CD4-positive, CD25-positive, alpha-beta regulatory T cell (primary cell): Measurements from ENCODE around the gene MYBBP1A. TPM values are rescaled to one million over a fixed set of nuclear protein-coding genes. Genes with fewer than 3 reads are reported as not detected.

ENCODE experiments used
- ATAC-seq, 2 donors: fragments of 150-1000 bp; cut with Tn5 transposase; one replicate each; pipeline ENCODE4 v1.10.0; 2021; ENCODE audit warnings: low read depth in 2 of 2, moderate number of reproducible peaks in 2 of 2, moderate library complexity in 1 of 2
- DNase-seq, 3 donors: peaks; one replicate each; pipeline versions ENCODE4 v3.0.0 to v3.0.0-alpha.2; 2012 to 2022; ENCODE audit warnings: mixed read lengths in 1 of 3
- H3K27ac ChIP-seq: one replicate; pipeline ENCODE4 v1.7.0; 2013; ENCODE audit warnings: mild to moderate bottlenecking, low read length; ENCODE audit not compliant: insufficient read depth, poor library complexity, severe bottlenecking
- H3K27me3 ChIP-seq: one replicate; pipeline ENCODE4 v1.7.0; 2013; ENCODE audit warnings: low read length; ENCODE audit not compliant: control insufficient read depth, insufficient read depth
- H3K36me3 ChIP-seq: one replicate; pipeline ENCODE4 v1.7.0; 2013; ENCODE audit warnings: mild to moderate bottlenecking, low read length, moderate library complexity; ENCODE audit not compliant: control insufficient read depth, insufficient read depth
- H3K4me1 ChIP-seq: 2 replicates; pipeline ENCODE4 v1.7.0; 2013; ENCODE audit warnings: mild to moderate bottlenecking, low read length; ENCODE audit not compliant: insufficient read depth, control insufficient read depth, poor library complexity, severe bottlenecking
- H3K4me3 ChIP-seq: one replicate; pipeline ENCODE4 v1.7.0; 2013; ENCODE audit warnings: low read depth, mild to moderate bottlenecking, low read length, moderate library complexity
- H3K9me3 ChIP-seq, 2 experiments: 1 replicate in 1 of 2; 2 replicates in 1 of 2; pipeline ENCODE4 v1.7.0; 2013; ENCODE audit warnings: low read length in 2 of 2, mild to moderate bottlenecking in 1 of 2, moderate library complexity in 1 of 2; ENCODE audit not compliant: control insufficient read depth in 2 of 2
- H3K27ac Mint-ChIP-seq, 3 donors: one replicate each; pipeline ENCODE4 v1.8.0; 2020 to 2022; ENCODE audit warnings: mild to moderate bottlenecking in 3 of 3, mixed read lengths in 3 of 3, moderate library complexity in 2 of 3
- H3K27me3 Mint-ChIP-seq: one replicate; pipeline ENCODE4 v1.8.0; 2022; ENCODE audit warnings: mild to moderate bottlenecking, mixed read lengths
- H3K36me3 Mint-ChIP-seq: one replicate; pipeline ENCODE4 v1.8.0; 2020; ENCODE audit warnings: mixed read lengths
- H3K4me1 Mint-ChIP-seq, 4 donors: one replicate each; pipeline ENCODE4 v1.8.0; 2020 to 2022; ENCODE audit warnings: mixed read lengths in 4 of 4, mild to moderate bottlenecking in 1 of 4
- H3K4me3 Mint-ChIP-seq, 4 donors: one replicate each; pipeline ENCODE4 v1.8.0; 2020 to 2022; ENCODE audit warnings: mild to moderate bottlenecking in 4 of 4, mixed read lengths in 4 of 4, moderate library complexity in 3 of 4
- H3K9me3 Mint-ChIP-seq, 7 donors: one replicate each; pipeline ENCODE4 v1.8.0; 2020 to 2022; ENCODE audit warnings: mixed read lengths in 7 of 7, mild to moderate bottlenecking in 3 of 7, moderate library complexity in 2 of 7
- polyA plus RNA-seq, 4 donors: library from polyadenylated mRNA; unstranded; fragments of 300-500 nt; fragmentation: Illumina TruSeq; gene quantifications; one replicate each; pipeline ENCODE4 v1.2.3, GENCODE V29; 2021
- total RNA-seq: library from RNA; stranded (reverse); gene quantifications from one replicate; pipeline ENCODE4 v1.2.3, GENCODE V29; 2022

Gene MYBBP1A
- total and polyA plus RNA-seq, 5 donors from 2014 or later = 7.7 to 59.3 (median 12.2) TPM

- no peaks in the 10 kb centered on the region for H3K9me3 ChIP-seq
- Mint-ChIP-seq H3K4me3 (no peak overlapping the region), H3K4me1 (peaks cover 0 to 5% (median 2%) of the 10 kb centered on the region in 4 donors), H3K27ac (no peak overlapping the region), H3K27me3 (peaks cover 40% of the 10 kb centered on the region), H3K9me3 (peaks cover 0 to 2% (median 0%) of the 10 kb centered on the region in 7 donors), H3K36me3 (no peaks in the 10 kb centered on the region)
- ATAC-seq (no peak), DNase-seq (no peak)
- H3K27me3 ChIP-seq = peaks cover 2% of the 10 kb centered on the region
- no peak overlapping the region for H3K4me3 ChIP-seq
- H3K4me1 ChIP-seq = peaks cover 6% of the 10 kb centered on the region
- no peak overlapping the region for H3K27ac ChIP-seq
- no peaks in the 10 kb centered on the region for H3K36me3 ChIP-seq
Measured at GRCh38 chr17:4587195-4587594, 32.0 kb upstream of the MYBBP1A start.

- peak overlapping the region in 1 of 4 donors; percentile 48 for H3K4me3 Mint-ChIP-seq
Measured at GRCh38 chr17:4586043-4586442, 30.9 kb upstream of the MYBBP1A start.

DNA sequence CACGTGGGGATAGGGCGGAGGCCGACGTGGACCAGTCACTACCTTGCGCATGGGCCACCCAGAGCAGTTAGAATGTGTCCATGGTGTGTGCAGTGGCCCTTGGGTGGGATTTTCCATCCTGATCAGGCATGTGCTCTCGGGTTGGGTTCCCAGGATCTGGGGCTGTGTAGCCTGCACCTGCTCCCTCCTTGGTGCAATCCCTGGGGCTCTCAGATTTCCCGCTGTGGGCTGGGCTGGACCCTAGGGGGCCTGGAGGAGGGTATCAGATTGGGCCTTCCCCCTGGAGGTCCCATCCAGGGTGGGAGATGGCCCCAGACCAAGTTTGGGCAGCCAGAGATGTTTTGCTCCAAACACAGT is 30.4 kb upstream of the MYBBP1A start:
- H3K27me3 ChIP-seq = peaks cover 2% of the 10 kb centered on the region
- no peaks in the 10 kb centered on the region for H3K9me3 ChIP-seq
- Mint-ChIP-seq H3K27ac (no peak overlapping the region), H3K9me3 (no peaks in the 10 kb centered on the region), H3K27me3 (peaks cover 39% of the 10 kb centered on the region), H3K4me1 (peaks cover 0 to 5% (median 2%) of the 10 kb centered on the region in 4 donors), H3K4me3 (no peak overlapping the region), H3K36me3 (no peaks in the 10 kb centered on the region)
- no peaks in the 10 kb centered on the region for H3K36me3 ChIP-seq
- H3K4me3 ChIP-seq = no peak overlapping the region
- H3K27ac ChIP-seq = no peak overlapping the region
- ATAC-seq = no peak
- H3K4me1 ChIP-seq = peaks cover 6% of the 10 kb centered on the region
- DNase-seq = no peak

More at GRCh38 chr17:4586043-4586442, 30.9 kb upstream of the MYBBP1A start:
- ATAC-seq (no peak), DNase-seq (no peak)
- Histone ChIP-seq H3K9me3 (no peaks in the 10 kb centered on the region), H3K27ac (no peak overlapping the region), H3K4me3 (no peak overlapping the region), H3K36me3 (no peaks in the 10 kb centered on the region), H3K27me3 (peaks cover 2% of the 10 kb centered on the region), H3K4me1 (peaks cover 6% of the 10 kb centered on the region)
- Mint-ChIP-seq H3K36me3 (no peaks in the 10 kb centered on the region), H3K4me1 (peaks cover 0 to 5% (median 2%) of the 10 kb centered on the region in 4 donors), H3K27me3 (peaks cover 40% of the 10 kb centered on the region), H3K9me3 (no peaks in the 10 kb centered on the region), H3K27ac (no peak overlapping the region)

GRCh38 chr17:4584917-4585637 is 29.9 kb upstream of the MYBBP1A start:
- Mint-ChIP-seq H3K9me3 (no peaks in the 10 kb centered on the region), H3K4me3 (peak overlapping the region in 2 of 4 donors; percentile 39 to 54), H3K36me3 (no peaks in the 10 kb centered on the region), H3K27me3 (peaks cover 34% of the 10 kb centered on the region), H3K4me1 (peaks cover 0 to 5% (median 2%) of the 10 kb centered on the region in 4 donors), H3K27ac (no peak overlapping the region)
- Histone ChIP-seq H3K27me3 (peaks cover 2% of the 10 kb centered on the region), H3K4me1 (peaks cover 6% of the 10 kb centered on the region), H3K27ac (no peak overlapping the region), H3K4me3 (no peak overlapping the region), H3K36me3 (no peaks in the 10 kb centered on the region), H3K9me3 (no peaks in the 10 kb centered on the region)
- no peak for ATAC-seq
- no peak for DNase-seq

DNA sequence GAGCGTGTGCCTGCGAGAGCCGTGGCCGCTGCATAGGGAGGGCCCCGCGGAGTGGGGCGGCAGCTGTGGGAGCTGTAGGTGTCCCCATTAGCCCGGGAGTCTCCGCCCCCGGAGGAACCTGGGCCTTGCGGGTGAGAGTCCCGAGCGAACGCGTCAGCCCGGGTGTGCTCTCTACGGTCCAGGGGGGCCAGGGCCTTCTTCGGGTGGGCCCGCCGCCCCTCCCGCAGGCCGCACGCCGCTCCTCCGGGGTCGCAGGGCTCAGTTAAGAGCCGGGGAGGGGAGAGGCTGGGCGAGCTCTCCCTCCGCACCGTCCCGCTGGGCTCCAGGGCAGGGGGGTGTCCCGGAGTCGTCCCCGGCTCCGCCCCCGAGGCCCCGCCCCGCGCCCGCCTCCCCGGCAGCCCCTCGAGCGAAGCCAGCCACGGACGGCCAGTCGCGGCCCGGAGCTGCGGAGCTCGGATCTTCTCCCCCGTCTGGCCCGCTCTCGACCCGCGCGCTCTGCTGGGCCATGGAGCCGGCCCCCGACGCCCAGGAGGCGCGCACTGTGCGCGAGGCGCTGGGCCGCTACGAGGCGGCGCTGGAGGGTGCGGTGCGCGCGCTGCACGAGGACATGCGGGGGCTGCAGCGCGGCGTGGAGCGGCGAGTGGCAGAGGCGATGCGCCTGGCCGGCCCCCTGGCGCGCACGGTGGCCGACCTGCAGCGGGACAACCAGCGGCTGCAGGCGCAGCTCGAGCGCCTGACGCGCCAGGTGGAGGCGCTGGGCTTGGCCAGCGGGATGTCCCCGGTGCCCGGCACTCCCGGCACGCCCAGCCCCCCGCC is 29.1 kb upstream of the MYBBP1A start, which contains the start of gene SMTNL2:
Gene SMTNL2 (plus strand): TSS at position 429 of the 816 bp plus-strand sequence. CDS start 77 bp downstream, at position 506.
- no peak for DNase-seq
- peaks cover 2% of the 10 kb centered on the region for H3K27me3 ChIP-seq

DNA sequence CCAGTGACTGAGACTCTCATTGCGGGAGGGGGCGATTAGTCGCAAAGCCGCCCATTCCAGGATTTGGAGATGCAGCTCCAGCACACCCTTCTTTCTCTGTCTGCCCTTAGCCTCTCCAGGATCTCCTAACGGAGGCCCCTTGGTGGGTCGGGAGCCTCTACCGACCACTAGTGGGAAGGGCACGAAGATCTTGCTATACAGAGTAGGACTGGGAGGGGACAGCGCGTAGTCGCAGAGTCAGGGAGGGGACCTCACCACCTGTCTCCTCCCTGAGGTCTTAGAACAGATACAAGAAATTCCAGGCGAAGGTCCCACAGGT is 28.6 kb upstream of the MYBBP1A start:
- peaks cover 32% of the 10 kb centered on the region for H3K27me3 Mint-ChIP-seq
- H3K27ac Mint-ChIP-seq = no peak overlapping the region
- H3K4me3 Mint-ChIP-seq = peak overlapping the region in 3 of 4 donors; percentile 51 to 73 (median 52)

More for the DNA sequence above, 29.1 kb upstream of the MYBBP1A start, which contains the start of gene SMTNL2:
- peaks cover 32% of the 10 kb centered on the region for H3K27me3 Mint-ChIP-seq
- H3K4me1 Mint-ChIP-seq = peaks cover 0 to 5% (median 2%) of the 10 kb centered on the region in 4 donors
- Histone ChIP-seq H3K9me3 (no peaks in the 10 kb centered on the region), H3K36me3 (no peaks in the 10 kb centered on the region), H3K27ac (no peak within 1 kb of the TSS), H3K4me1 (peaks cover 6% of the 10 kb centered on the region), H3K4me3 (no peak within 1 kb of the TSS)
- peak in 1 of 2 donors; percentile 19 for ATAC-seq
- H3K9me3 Mint-ChIP-seq = no peaks in the 10 kb centered on the region
- H3K27ac Mint-ChIP-seq = no peak within 1 kb of the TSS
- no peaks in the 10 kb centered on the region for H3K36me3 Mint-ChIP-seq
- H3K4me3 Mint-ChIP-seq = peak within 1 kb of the TSS in 3 of 4 donors; percentile 54 to 87 (median 73)

DNA sequence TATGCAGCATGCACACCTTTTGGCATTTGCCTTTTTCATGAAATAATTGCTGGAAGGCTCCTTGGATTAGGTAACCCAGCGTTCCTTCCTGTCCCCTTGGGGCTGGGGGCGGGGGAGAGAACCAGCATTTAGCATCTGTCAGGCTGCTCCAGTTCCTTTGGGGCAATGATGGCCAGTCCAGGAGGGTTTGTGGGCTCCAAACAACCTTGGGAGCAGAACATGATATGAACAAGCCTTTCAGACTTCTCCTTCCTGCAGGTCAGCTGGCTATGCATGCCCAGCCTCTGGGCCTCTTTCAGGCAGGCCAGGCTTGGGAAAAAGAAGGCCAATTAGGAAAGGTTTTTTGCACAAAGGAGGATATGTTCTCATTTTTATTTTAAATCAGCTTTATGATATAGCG is 28.0 kb upstream of the MYBBP1A start:
- H3K36me3 Mint-ChIP-seq = no peaks in the 10 kb centered on the region
- Histone ChIP-seq H3K27ac (no peak overlapping the region), H3K36me3 (no peaks in the 10 kb centered on the region), H3K4me3 (no peak overlapping the region), H3K9me3 (no peaks in the 10 kb centered on the region), H3K4me1 (peaks cover 6% of the 10 kb centered on the region), H3K27me3 (peaks cover 2% of the 10 kb centered on the region)
- DNase-seq (no peak), ATAC-seq (no peak)
- no peaks in the 10 kb centered on the region for H3K9me3 Mint-ChIP-seq
- peaks cover 32% of the 10 kb centered on the region for H3K27me3 Mint-ChIP-seq
- H3K27ac Mint-ChIP-seq = no peak overlapping the region
- H3K4me1 Mint-ChIP-seq = peaks cover 0 to 5% (median 2%) of the 10 kb centered on the region in 4 donors
- peak overlapping the region in 3 of 4 donors; percentile 28 to 87 (median 36) for H3K4me3 Mint-ChIP-seq

More for the DNA sequence above, 28.6 kb upstream of the MYBBP1A start:
- H3K36me3 ChIP-seq = no peaks in the 10 kb centered on the region
- ATAC-seq (peak in 1 of 2 donors; percentile 60), DNase-seq (no peak)
- Mint-ChIP-seq H3K4me1 (peaks cover 0 to 5% (median 2%) of the 10 kb centered on the region in 4 donors), H3K36me3 (no peaks in the 10 kb centered on the region), H3K9me3 (no peaks in the 10 kb centered on the region)
- H3K27ac ChIP-seq = no peak overlapping the region
- peaks cover 2% of the 10 kb centered on the region for H3K27me3 ChIP-seq
- H3K9me3 ChIP-seq = no peaks in the 10 kb centered on the region
- peaks cover 6% of the 10 kb centered on the region for H3K4me1 ChIP-seq
- no peak overlapping the region for H3K4me3 ChIP-seq
